K562 (cell line): ENCODE results near the gene TXK.

Experiments used
- EZH2 ChIP-seq: IDR thresholded peaks from 2 replicates; pipeline ENCODE4 v1.6.1; 2012; ENCODE audit warnings: low read depth, mild to moderate bottlenecking, inconsistent platforms, low read length, borderline replicate concordance
- FOXO4 ChIP-seq: fragments of 450-650 bp; formaldehyde crosslinking; IDR thresholded peaks from 2 replicates; pipeline ENCODE4 v1.4.0; 2020; ENCODE audit warnings: mild to moderate bottlenecking, moderate library complexity
- MXI1 ChIP-seq: IDR thresholded peaks from 2 replicates; pipeline ENCODE4 v1.6.1; 2011; ENCODE audit warnings: low read depth, mild to moderate bottlenecking, improper control_type of control experiment, low read length
- POLR2G ChIP-seq: fragments of 200-400 bp; formaldehyde crosslinking; IDR thresholded peaks from 2 replicates; pipeline ENCODE4 v1.6.1; 2017; ENCODE audit warnings: low read depth, mild to moderate bottlenecking, antibody characterized with exemption, low read length, moderate library complexity
- POLR3A ChIP-seq: IDR thresholded peaks from 2 replicates; pipeline ENCODE4 v1.6.1; 2011; ENCODE audit warnings: borderline replicate concordance, mild to moderate bottlenecking, moderate library complexity; ENCODE audit not compliant: insufficient read length, insufficient read depth; ENCODE audit errors: extremely low read depth
- RNF2 ChIP-seq: sonication (generic); IDR thresholded peaks from 2 replicates; pipeline ENCODE4 v1.6.1; 2016
- YY1 ChIP-seq, 3 experiments: IDR thresholded peaks; 2 replicates each; pipeline ENCODE4 v1.6.1; 2011; ENCODE audit warnings: low read length in 2 of 3, mild to moderate bottlenecking in 2 of 3, moderate library complexity in 2 of 3, borderline replicate concordance in 1 of 3, control low read depth in 1 of 3, low read depth in 1 of 3; ENCODE audit not compliant: insufficient read depth in 3 of 3, insufficient replicate concordance in 2 of 3, control insufficient read depth in 1 of 3, insufficient read length in 1 of 3; ENCODE audit errors: extremely low read depth in 1 of 3
- ZNF263 ChIP-seq: sonication (generic); formaldehyde crosslinking; IDR thresholded peaks from 2 replicates; pipeline ENCODE4 v1.8.0; 2022; ENCODE audit warnings: mild to moderate bottlenecking, missing genetic modification reagents, borderline replicate concordance
- TF ChIP-seq, protein P1 (sequence below): fragments of 450-650 bp; formaldehyde crosslinking; IDR thresholded peaks from 2 replicates; pipeline ENCODE4 v1.4.0; 2022; ENCODE audit warnings: missing genetic modification characterization
- TF ChIP-seq, protein P2 (sequence below): fragments of 450-650 bp; IDR thresholded peaks from one replicate; pipeline ENCODE4 v1.6.1; 2018; ENCODE audit warnings: mild to moderate bottlenecking, moderate library complexity; ENCODE audit not compliant: partially characterized antibody
- TF ChIP-seq, protein P3 (sequence below): fragments of 150-350 bp; IDR thresholded peaks from 2 replicates; pipeline ENCODE4 v1.6.1; 2014; ENCODE audit warnings: low read depth, mild to moderate bottlenecking, low read length, borderline replicate concordance

GRCh38 chr4:48068182-48068581, 65.9 kb downstream of the TXK start:
- TF ChIP-seq MXI1 (no peak), POLR3A (no peak), EZH2 (no peak), ZNF263 (CRISPR knock-in tag) (no peak), RNF2 (no peak), YY1 (IDR thresholded peaks at IDR 0.05; ENCODE audit: borderline replicate concordance in 1 of 3, control insufficient read depth in 1 of 3, extremely low read depth in 1 of 3, insufficient read depth in 3 of 3, insufficient read length in 1 of 3, insufficient replicate concordance in 2 of 3, low read depth in 1 of 3, low read length in 2 of 3) (no peak), POLR2G (no peak), FOXO4 (no peak)
- TF ChIP-seq, protein P1, sequence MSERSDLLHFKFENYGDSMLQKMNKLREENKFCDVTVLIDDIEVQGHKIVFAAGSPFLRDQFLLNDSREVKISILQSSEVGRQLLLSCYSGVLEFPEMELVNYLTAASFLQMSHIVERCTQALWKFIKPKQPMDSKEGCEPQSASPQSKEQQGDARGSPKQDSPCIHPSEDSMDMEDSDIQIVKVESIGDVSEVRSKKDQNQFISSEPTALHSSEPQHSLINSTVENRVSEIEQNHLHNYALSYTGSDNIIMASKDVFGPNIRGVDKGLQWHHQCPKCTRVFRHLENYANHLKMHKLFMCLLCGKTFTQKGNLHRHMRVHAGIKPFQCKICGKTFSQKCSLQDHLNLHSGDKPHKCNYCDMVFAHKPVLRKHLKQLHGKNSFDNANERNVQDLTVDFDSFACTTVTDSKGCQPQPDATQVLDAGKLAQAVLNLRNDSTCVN (CRISPR knock-in tag) = no peak
- TF ChIP-seq, protein P2, sequence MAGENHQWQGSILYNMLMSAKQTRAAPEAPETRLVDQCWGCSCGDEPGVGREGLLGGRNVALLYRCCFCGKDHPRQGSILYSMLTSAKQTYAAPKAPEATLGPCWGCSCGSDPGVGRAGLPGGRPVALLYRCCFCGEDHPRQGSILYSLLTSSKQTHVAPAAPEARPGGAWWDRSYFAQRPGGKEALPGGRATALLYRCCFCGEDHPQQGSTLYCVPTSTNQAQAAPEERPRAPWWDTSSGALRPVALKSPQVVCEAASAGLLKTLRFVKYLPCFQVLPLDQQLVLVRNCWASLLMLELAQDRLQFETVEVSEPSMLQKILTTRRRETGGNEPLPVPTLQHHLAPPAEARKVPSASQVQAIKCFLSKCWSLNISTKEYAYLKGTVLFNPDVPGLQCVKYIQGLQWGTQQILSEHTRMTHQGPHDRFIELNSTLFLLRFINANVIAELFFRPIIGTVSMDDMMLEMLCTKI = no peak
- TF ChIP-seq, protein P3, sequence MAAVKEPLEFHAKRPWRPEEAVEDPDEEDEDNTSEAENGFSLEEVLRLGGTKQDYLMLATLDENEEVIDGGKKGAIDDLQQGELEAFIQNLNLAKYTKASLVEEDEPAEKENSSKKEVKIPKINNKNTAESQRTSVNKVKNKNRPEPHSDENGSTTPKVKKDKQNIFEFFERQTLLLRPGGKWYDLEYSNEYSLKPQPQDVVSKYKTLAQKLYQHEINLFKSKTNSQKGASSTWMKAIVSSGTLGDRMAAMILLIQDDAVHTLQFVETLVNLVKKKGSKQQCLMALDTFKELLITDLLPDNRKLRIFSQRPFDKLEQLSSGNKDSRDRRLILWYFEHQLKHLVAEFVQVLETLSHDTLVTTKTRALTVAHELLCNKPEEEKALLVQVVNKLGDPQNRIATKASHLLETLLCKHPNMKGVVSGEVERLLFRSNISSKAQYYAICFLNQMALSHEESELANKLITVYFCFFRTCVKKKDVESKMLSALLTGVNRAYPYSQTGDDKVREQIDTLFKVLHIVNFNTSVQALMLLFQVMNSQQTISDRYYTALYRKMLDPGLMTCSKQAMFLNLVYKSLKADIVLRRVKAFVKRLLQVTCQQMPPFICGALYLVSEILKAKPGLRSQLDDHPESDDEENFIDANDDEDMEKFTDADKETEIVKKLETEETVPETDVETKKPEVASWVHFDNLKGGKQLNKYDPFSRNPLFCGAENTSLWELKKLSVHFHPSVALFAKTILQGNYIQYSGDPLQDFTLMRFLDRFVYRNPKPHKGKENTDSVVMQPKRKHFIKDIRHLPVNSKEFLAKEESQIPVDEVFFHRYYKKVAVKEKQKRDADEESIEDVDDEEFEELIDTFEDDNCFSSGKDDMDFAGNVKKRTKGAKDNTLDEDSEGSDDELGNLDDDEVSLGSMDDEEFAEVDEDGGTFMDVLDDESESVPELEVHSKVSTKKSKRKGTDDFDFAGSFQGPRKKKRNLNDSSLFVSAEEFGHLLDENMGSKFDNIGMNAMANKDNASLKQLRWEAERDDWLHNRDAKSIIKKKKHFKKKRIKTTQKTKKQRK = no peak
